GM18507 (cell line): Measurements from ENCODE around the gene LAMP5.

Experiments
- DNase-seq: peaks from one replicate; pipeline ENCODE4 v3.0.0; 2011; ENCODE audit warnings: low read depth; ENCODE audit not compliant: insufficient read length; ENCODE audit errors: extremely low spot score
- FAIRE-seq: peaks from 2 replicates; lab custom pipeline; 2011; peaks lifted over from hg19 to GRCh38; lab: Jason Lieb, UNC

LAMP5 gene

DNA sequence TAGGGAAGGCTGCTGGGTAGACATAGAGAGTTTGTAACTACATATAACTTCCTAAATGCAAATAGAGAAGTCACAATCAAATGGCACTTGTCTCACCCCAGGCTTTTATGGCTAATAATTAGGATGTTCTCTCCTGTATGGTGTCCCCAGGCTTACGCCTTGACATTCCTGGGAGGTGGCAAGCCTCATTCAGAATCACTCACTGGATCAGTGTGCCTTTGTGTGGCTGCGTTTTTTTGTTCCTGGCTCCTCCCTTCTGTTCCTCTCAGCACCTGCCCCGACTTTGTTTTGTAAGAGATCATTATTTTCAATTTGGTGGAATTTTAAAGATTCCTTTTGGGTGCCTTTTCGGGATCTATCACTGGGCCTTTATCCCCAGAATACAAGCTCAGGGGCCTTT lies 5.7 kb downstream of the LAMP5 start:
- FAIRE-seq (no peak), DNase-seq (no peak)

DNA sequence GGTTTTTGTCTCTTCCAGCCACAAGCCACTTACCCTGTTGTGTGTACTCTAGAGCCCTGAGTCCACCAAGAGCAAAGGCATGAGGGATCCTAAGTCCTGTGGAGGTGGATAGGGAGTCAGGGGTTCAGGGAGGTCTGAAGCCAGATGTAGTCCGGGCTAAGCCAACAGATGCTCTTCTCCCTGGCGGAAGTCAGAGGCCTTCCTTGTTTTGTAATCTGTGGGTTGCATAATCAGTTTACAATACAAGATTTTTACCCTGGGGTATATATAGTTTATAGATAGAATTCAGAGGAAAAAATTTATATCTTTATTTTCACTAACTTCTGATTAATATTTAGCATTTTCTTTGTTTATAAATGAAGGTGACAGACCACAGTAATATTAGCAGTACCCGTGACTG lies 9.2 kb downstream of the LAMP5 start:
- DNase-seq, result no peak
- FAIRE-seq, result no peak

DNA sequence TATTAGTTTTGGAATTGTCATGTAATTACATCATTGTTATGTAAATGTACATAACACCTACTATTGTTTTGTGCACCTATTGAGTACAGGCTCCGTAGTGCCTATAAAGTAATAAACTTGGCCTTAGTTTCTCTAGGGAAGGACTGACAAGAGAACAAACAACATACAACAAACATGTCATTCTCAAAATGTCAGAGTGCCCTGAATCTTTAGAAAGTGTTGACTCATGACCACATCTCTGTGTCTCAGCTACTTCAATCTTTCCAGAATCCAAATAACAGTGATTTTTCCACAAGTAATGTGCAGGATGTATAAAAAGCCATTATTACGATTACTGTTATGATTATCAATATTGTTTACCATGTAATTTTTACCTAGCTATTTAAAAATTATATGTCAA lies 17.2 kb downstream of the LAMP5 start:
- DNase-seq (no peak), FAIRE-seq (no peak)

GRCh38 chr20:9532069-9532838 lies 17.9 kb downstream of the LAMP5 start:
- DNase-seq, result no peak
- no peak for FAIRE-seq

DNA sequence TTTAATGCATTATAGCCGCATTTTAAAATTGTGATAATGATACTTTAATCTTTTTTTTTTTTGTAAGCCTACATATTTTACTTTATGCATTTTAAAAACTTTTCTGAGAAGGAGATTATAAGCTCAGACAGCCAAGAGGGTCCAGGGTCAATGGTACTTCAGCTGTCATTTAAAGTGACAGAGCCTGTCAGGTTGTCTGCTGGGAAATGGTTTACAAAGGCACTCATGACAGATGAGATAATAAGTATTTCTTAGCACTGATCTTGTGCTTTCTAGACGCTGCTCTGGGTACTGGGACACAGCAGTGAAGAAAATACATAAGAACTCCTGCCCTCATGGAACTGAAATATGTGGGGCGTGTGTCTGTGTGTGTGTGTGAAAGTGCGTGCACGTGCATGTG lies 19.6 kb downstream of the LAMP5 start:
- DNase-seq, result no peak
- FAIRE-seq, result no peak

- no peak for FAIRE-seq
- no peak for DNase-seq
Observed at GRCh38 chr20:9535449-9535848, 21.1 kb downstream of the LAMP5 start.

DNA sequence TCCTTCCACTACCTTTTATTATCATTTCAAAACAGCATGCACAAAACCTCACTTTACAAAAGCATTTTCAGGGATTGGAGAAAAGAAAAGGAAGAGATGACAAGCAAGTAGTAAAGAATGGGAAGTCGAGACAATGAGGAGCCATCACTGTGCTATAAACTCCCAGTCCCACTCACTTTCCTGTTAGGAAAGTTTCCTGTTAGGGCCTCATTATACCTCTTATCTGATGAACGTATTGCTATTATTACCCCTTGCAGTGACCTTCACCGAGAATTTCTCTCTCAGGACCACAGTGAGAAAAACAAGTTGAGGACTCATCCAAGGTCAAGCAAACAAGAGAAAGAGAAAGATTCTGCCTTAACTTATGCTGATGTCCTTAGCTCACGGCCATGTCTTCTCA lies 28.8 kb downstream of the LAMP5 start:
- FAIRE-seq (no peak), DNase-seq (no peak)

DNA sequence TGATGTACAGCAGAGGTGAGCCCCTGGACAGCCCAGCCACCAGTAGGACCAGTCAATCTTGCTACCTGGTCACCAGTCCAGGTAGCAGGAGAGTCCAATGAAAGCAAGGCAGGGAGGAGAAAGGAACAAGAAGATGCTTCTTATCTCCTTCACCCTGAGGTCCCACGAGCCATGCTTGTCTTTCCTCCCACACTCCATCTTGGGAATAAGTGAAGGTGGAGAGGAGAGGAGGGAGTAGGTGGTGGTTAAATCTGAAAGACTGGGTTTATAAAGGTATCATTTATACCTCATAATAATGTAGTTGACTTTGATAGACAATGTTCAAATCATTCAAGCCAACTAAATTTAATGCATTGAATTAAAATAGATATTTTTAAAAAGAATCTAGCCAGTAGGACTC lies 35.9 kb downstream of the LAMP5 start:
- FAIRE-seq (no peak), DNase-seq (no peak)

DNA sequence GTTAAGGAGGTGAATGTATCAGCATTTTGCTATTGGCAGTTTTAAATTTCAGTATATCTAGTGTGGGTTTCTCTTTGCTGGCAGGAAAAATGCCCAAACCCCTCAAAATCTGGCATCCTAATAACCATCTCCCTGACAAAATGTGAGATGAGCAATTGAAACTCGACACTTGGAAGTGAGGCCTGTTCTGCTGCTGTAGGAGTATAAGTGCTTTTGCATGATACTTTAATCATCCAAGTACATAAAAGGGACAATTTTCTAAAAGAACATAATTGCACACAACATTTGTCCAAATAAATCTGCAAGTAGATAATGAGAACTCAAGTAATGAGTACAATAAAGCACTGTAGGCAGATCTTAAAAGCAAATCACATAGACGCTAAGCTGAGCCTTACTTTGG lies 36.5 kb downstream of the LAMP5 start:
- FAIRE-seq, result no peak
- no peak for DNase-seq

- no peak for DNase-seq
- FAIRE-seq, result no peak
Observed at GRCh38 chr20:9551808-9552550, 37.6 kb downstream of the LAMP5 start.

GRCh38 chr20:9555781-9556180 lies 41.4 kb downstream of the LAMP5 start:
- FAIRE-seq, result no peak
- no peak for DNase-seq

DNA sequence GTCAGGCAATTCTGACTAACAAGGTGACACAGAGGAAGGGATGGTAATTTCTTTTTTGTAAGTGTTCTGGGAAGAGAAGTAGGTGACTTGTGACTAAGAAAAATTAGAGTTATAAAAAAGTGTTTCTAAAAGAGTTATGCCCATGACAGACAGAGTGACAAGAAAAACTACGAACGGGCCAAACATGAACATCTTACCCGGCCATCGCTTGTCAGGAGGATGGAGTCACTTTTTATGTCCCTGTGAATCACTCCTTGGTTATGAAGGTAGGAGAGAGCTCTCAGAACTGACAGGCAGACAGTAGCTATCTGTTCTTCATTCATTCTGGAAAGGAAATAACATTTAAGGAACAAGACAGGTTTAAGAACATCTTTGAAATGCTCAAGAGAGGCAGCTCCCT lies 43.0 kb downstream of the LAMP5 start:
- no peak for DNase-seq
- FAIRE-seq, result no peak

DNA sequence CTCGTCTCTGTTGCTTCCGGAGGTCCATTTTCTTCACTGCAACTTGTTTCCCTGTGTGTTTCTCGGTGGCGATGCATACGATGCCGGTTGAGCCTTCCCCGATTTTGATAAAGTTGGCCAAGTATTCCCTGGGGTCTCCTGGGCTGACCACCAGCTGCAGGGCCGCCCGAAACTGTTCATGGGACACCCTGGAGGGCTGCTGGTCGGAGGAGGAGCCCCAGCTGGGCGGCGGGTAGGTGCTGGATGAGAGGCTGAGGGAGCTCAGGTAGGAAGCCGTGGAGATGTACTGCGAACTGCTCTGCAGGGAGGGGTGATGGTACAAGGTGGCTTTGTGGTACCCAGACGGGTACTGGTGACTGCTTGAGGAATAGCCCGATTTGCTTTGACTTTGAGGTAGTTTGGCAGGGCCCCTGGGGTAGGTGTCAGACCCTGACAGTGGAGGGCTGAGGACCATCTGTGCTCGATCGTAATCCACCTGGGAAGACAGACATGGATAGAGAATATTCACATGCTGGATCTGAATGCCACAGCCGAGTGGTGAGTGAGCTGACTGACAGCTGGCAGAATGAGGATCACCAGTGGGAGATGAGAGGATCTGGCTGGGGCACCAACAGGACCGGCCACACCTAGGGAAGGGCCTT lies 51.6 kb downstream of the LAMP5 start:
- DNase-seq (no peak), FAIRE-seq (no peak)

DNA sequence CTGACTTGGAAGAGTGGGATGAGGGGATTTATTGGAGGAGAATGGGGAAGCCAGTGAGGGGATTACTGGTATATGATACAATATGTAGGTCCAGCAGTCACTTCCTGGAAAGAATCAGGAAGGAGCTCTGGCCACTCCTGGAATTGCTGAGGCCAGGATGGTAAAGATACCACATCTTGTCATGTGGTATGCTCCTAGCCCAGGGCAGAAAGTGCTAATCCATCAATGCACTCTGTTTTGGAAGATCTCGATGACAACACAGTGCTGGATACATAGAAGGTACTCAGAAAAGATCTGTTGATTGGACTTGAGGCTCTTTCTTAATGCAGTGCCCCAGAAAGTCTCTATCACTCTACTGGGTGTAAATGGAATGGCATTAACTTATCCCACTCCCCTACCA lies 52.6 kb downstream of the LAMP5 start:
- FAIRE-seq (no peak), DNase-seq (no peak)

GRCh38 chr20:9570612-9571011 lies 56.2 kb downstream of the LAMP5 start:
- DNase-seq (no peak), FAIRE-seq (no peak)

GRCh38 chr20:9571783-9572182 lies 57.4 kb downstream of the LAMP5 start:
- no peak for DNase-seq
- no peak for FAIRE-seq

GRCh38 chr20:9572670-9573069 lies 58.3 kb downstream of the LAMP5 start:
- no peak for FAIRE-seq
- DNase-seq, result no peak

DNA sequence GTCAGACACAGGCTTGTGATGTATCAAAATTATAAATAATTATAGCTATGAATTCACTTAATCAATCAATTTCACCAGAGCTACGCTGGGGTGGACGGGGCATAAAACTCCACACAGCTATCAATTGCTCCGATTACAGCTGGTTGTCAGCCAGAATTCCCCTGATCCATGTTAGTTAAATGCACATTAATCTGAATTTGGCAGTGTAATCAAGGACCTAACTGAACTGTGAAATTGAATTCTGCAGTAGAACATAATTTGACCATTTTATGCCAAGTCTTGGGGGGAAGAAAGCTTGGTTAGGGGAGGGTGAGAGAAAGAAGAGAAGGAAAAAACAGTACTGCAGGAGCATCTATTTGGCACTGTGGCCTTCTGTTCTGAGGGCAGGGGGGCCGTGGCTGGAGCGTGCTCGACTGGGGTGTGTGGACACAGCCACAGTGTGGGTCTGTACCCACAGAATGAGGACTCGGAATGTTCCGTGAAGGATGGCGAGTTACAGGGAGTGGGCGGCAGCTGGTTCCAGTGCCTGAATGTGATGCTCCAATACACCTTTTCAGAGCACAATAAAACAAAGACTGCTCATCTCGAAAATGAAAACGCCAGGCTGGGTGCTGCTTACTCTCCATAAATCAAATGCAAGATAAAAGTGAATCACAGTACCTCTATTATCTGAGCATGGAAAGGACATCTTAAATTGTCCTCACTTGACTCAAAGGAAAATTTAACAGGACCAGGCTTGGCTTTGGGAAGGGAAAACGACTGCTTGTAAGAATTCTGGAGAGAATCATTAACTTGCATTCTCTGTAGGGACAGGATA lies 59.2 kb downstream of the LAMP5 start:
- DNase-seq (no peak), FAIRE-seq (no peak)

- FAIRE-seq, result no peak
Observed at GRCh38 chr20:9574181-9574580, 59.8 kb downstream of the LAMP5 start.

DNA sequence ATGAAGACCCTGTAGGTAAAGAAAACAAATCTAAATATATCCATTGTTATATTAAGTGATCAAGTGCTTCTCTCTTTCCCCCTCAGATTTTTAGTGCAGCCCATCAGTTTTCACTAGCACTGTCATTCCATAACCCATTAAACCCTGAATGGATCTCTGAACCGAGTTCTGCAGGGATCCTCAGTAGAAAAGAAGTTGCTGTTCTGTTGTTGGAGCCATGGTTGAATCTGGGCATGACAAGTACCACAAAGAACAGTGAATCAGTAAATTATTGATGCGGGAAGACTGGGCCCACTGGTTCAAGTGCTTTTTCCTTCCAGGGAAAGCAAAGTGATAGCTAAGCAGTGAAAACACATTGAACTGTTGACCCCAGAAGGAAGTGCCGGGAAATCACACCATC lies 60.4 kb downstream of the LAMP5 start:
- FAIRE-seq (no peak), DNase-seq (no peak)

More at GRCh38 chr20:9574181-9574580, 59.8 kb downstream of the LAMP5 start:
- DNase-seq, result no peak
